ENCODE results near the gene P4HA1.

The P4HA1 gene

GRCh38 chr10:72976886-72977285 is 119.8 kb downstream of the P4HA1 start:
- DNase-seq (ENCODE audit: low read depth): no peak

All from fibroblast of the conjunctiva (primary cell).